B cell (primary cell): ENCODE measurements around the gene CNKSR2. TPM values are rescaled to one million over a fixed set of nuclear protein-coding genes. Genes with fewer than 3 reads are reported as not detected.

Experiments
- ATAC-seq: fragments of 200-7000 bp; cut with Tn5 transposase; one replicate; pipeline ENCODE4 v1.10.0; 2021; ENCODE audit warnings: low read depth, mild to moderate bottlenecking, moderate number of reproducible peaks, moderate library complexity
- CTCF ChIA-PET: fragments of 350-600 bp; sonication (Branson Sonifier 250); formaldehyde crosslinking; loops from one replicate; lab custom pipeline; 2021; ENCODE audit warnings: antibody characterized with exemption, inconsistent platforms; lab: Charles Lee
- POLR2A ChIA-PET: fragments of 350-600 bp; sonication (Branson Sonifier 250); formaldehyde crosslinking; loops from one replicate; lab custom pipeline; 2021; ENCODE audit warnings: antibody characterized with exemption; lab: Charles Lee
- DNase-seq: peaks from one replicate; pipeline ENCODE4 v3.0.0; 2013
- H2AFZ ChIP-seq: 2 replicates; pipeline ENCODE4 v1.6.1; 2012; ENCODE audit warnings: mild to moderate bottlenecking, low read depth, low read length; ENCODE audit not compliant: insufficient read depth, poor library complexity, severe bottlenecking
- H3K27ac ChIP-seq, 2 donors: 1 replicate in 1 of 2; 2 replicates in 1 of 2; pipeline ENCODE4 v1.5.1; 2012 to 2013; ENCODE audit warnings: low read length in 2 of 2, mild to moderate bottlenecking in 2 of 2, moderate library complexity in 1 of 2
- H3K27me3 ChIP-seq, 4 experiments: fragments of 200-600 bp in 1 of 4; sonication (generic) in 1 of 4; replicated peaks in 1 of 4; 1 replicate in 2 of 4; 2 replicates in 2 of 4; pipeline versions ENCODE4 v1.6.1 to v1.7.0; 2013 to 2016; ENCODE audit warnings: low read length in 3 of 4, mild to moderate bottlenecking in 2 of 4, mixed read lengths in 1 of 4, moderate library complexity in 1 of 4; ENCODE audit not compliant: insufficient read depth in 4 of 4, control insufficient read depth in 3 of 4; ENCODE audit errors: control extremely low read depth in 1 of 4
- H3K36me3 ChIP-seq, 2 experiments: replicated peaks in 1 of 2; 1 replicate in 1 of 2; 2 replicates in 1 of 2; pipeline versions ENCODE4 v1.6.1 to v1.7.1; 2013; ENCODE audit warnings: low read length in 1 of 2; ENCODE audit not compliant: insufficient read depth in 2 of 2, control insufficient read depth in 1 of 2; ENCODE audit errors: control extremely low read depth in 1 of 2, extremely low read depth in 1 of 2
- H3K4me1 ChIP-seq, 2 donors: fragments of 200-600 bp in 1 of 2; sonication (generic) in 1 of 2; 1 replicate in 1 of 2; 2 replicates in 1 of 2; pipeline versions ENCODE4 v1.5.1 to v1.6.1; 2013 to 2017; ENCODE audit warnings: low read length in 2 of 2; ENCODE audit not compliant: control insufficient read depth in 2 of 2, insufficient read depth in 2 of 2
- H3K4me2 ChIP-seq: replicated peaks from 2 replicates; pipeline ENCODE3; 2012; ENCODE audit warnings: mild to moderate bottlenecking, low read depth, low read length; ENCODE audit not compliant: poor library complexity, severe bottlenecking
- H3K4me3 ChIP-seq, 5 experiments: fragments of 200-600 bp in 1 of 5; sonication (generic) in 1 of 5; 1 replicate in 3 of 5; 2 replicates in 2 of 5; pipeline versions ENCODE4 v1.5.1 to v1.7.0; 2011 to 2016; ENCODE audit warnings: low read length in 4 of 5, mild to moderate bottlenecking in 4 of 5, low read depth in 2 of 5, control low read depth in 1 of 5, moderate library complexity in 1 of 5; ENCODE audit not compliant: insufficient read depth in 1 of 5; ENCODE audit errors: control extremely low read depth in 1 of 5, extremely low read depth in 1 of 5
- H3K79me2 ChIP-seq: fragments of 200-600 bp; sonication (generic); one replicate; pipeline ENCODE4 v1.6.0; 2016; ENCODE audit warnings: low read length; ENCODE audit not compliant: control insufficient read depth, insufficient read depth
- H3K9ac ChIP-seq: fragments of 200-600 bp; sonication (generic); 2 replicates; pipeline ENCODE4 v1.6.1; 2017; ENCODE audit warnings: mild to moderate bottlenecking, low read length, moderate library complexity
- H3K9me3 ChIP-seq, 3 donors: one replicate each; pipeline versions ENCODE4 v1.6.1 to v1.7.1; 2013; ENCODE audit warnings: low read length in 2 of 3; ENCODE audit not compliant: control insufficient read depth in 2 of 3, insufficient read depth in 1 of 3; ENCODE audit errors: control extremely low read depth in 1 of 3
- H4K20me1 ChIP-seq: 2 replicates; pipeline ENCODE4 v1.6.0; 2012; ENCODE audit warnings: mild to moderate bottlenecking, low read length; ENCODE audit not compliant: insufficient read depth, control insufficient read depth, poor library complexity, severe bottlenecking
- H3K27ac Mint-ChIP-seq: one replicate; pipeline ENCODE4 v1.8.0; 2021; ENCODE audit warnings: mixed read lengths
- H3K27me3 Mint-ChIP-seq: one replicate; pipeline ENCODE4 v1.8.0; 2021; ENCODE audit warnings: mixed read lengths
- H3K4me1 Mint-ChIP-seq: one replicate; pipeline ENCODE4 v1.8.0; 2021; ENCODE audit warnings: mixed read lengths
- H3K4me3 Mint-ChIP-seq: one replicate; pipeline ENCODE4 v1.8.0; 2021; ENCODE audit warnings: mixed read lengths
- H3K9me3 Mint-ChIP-seq: one replicate; pipeline ENCODE4 v1.8.0; 2022; ENCODE audit warnings: mixed read lengths; ENCODE audit not compliant: insufficient read depth
- CTCF ChIP-seq: fragments of 200-600 bp; IDR thresholded peaks from one replicate; pipeline ENCODE4 v1.8.0; 2022; ENCODE audit warnings: antibody characterized with exemption, mild to moderate bottlenecking
- EZH2 ChIP-seq: IDR thresholded peaks from 2 replicates; pipeline ENCODE4 v1.6.1; 2012; ENCODE audit warnings: borderline replicate concordance, low read depth, mild to moderate bottlenecking, moderate library complexity, low read length; ENCODE audit not compliant: insufficient read depth, poor library complexity, severe bottlenecking
- WGBS: methylation state at CpG from one replicate; pipeline ENCODE4 v1.1.5; 2013; ENCODE audit warnings: missing lambda C conversion rate; ENCODE audit not compliant: insufficient coverage; 5-methylcytosine and 5-hydroxymethylcytosine counted together
- intact Hi-C: fragments of 100-400 bp; cut with micrococcal nuclease; formaldehyde crosslinking; loops from one replicate; pipeline ENCODE4 v1.10.0; 2022
- polyA plus RNA-seq: library from polyadenylated mRNA; depleted of rRNA; stranded (reverse); fragments of >200 nt; gene quantifications from 2 replicates; pipeline ENCODE4 v1.2.3, GENCODE V29; 2012
- total RNA-seq, 2 donors: library from RNA; stranded (reverse); fragments of 120-200 nt in 1 of 2; gene quantifications; 1 replicate in 1 of 2; 2 replicates in 1 of 2; pipeline versions ENCODE4 v1.2.3 to v1.2.4, GENCODE V29; 2013 to 2022

Gene CNKSR2
- total and polyA plus RNA-seq, 2 donors (not counting 1 experiment from before 2014, with no cell fraction given) = 11.5 to 18.8 TPM

- Histone ChIP-seq H3K4me1 (peaks cover 0 to 16% of the 10 kb centered on the region in 2 donors), H3K27ac (no peak overlapping the region), H3K79me2 (no peaks in the 10 kb centered on the region), H3K4me2 (peak overlapping the region; percentile 65), H2AFZ (peak overlapping the region; percentile 38), H3K4me3 (peak overlapping the region in 4 of 5 experiments; percentile 9 to 43 (median 25)), H4K20me1 (no peaks in the 10 kb centered on the region), H3K27me3 (peaks cover 0 to 20% (median under 1%) of the 10 kb centered on the region in 4 experiments), H3K9ac (peak overlapping the region; percentile 32), H3K36me3 (no peaks in the 10 kb centered on the region), H3K9me3 (peaks cover 0 to 24% (median 0%) of the 10 kb centered on the region in 3 donors)
- TF ChIP-seq EZH2 (no peak), CTCF (no peak)
- 60% methylated on average over 28 of the region's 61 CpGs for WGBS
- DNase-seq (no peak), ATAC-seq (peak; percentile 50)
- intact Hi-C loops = no loop called here
- ChIA-PET CTCF (no interaction called here), POLR2A (no interaction called here)
- Mint-ChIP-seq H3K27me3 (peaks cover 7% of the 10 kb centered on the region), H3K4me3 (peak overlapping the region; percentile 69), H3K27ac (no peak overlapping the region), H3K9me3 (no peaks in the 10 kb centered on the region), H3K4me1 (peaks cover 16% of the 10 kb centered on the region)
Observed at GRCh38 chrX:21656587-21657317, 282.5 kb downstream of the CNKSR2 start.
